GM06990 (cell line): ENCODE results near the gene TMEM132C.

Experiments used
- DNase-seq: peaks from one replicate; pipeline ENCODE4 v3.0.0-alpha.2; 2011; ENCODE audit not compliant: insufficient read length; ENCODE audit errors: extremely low read depth
- H3K27me3 ChIP-seq: replicated peaks from 2 replicates; pipeline ENCODE4 v1.6.0; 2011; ENCODE audit warnings: low read length; ENCODE audit not compliant: control insufficient read depth, insufficient read depth
- H3K36me3 ChIP-seq: 2 replicates; pipeline ENCODE4 v1.5.1; 2011; ENCODE audit warnings: low read length; ENCODE audit not compliant: control insufficient read depth, insufficient read depth
- H3K4me3 ChIP-seq: replicated peaks from 2 replicates; pipeline ENCODE4 v1.5.1; 2011; ENCODE audit warnings: low read depth, mild to moderate bottlenecking, control low read depth, low read length
- CTCF ChIP-seq: IDR thresholded peaks from 2 replicates; pipeline ENCODE4 v1.5.1; 2011; ENCODE audit warnings: low read length, control low read depth, mild to moderate bottlenecking, inconsistent platforms; ENCODE audit not compliant: insufficient read depth, poor library complexity, severe bottlenecking

TMEM132C gene

GRCh38 chr12:128729628-128730121, 462.7 kb downstream of the TMEM132C start:
- Histone ChIP-seq H3K27me3 (no peaks in the 10 kb centered on the region), H3K36me3 (no peaks in the 10 kb centered on the region), H3K4me3 (no peak overlapping the region)
- no peak for TF ChIP-seq CTCF
- DNase-seq = no peak

GRCh38 chr12:128734371-128734770, 467.4 kb downstream of the TMEM132C start:
- DNase-seq = no peak
- Histone ChIP-seq H3K27me3 (no peaks in the 10 kb centered on the region), H3K4me3 (no peak overlapping the region), H3K36me3 (no peaks in the 10 kb centered on the region)
- TF ChIP-seq CTCF = no peak

GRCh38 chr12:128737292-128737966, 470.5 kb downstream of the TMEM132C start:
- no peak for TF ChIP-seq CTCF
- no peaks in the 10 kb centered on the region for H3K36me3 ChIP-seq
- H3K27me3 ChIP-seq = no peaks in the 10 kb centered on the region
- no peak overlapping the region for H3K4me3 ChIP-seq
- no peak for DNase-seq

- no peak for DNase-seq
- H3K36me3 ChIP-seq = no peaks in the 10 kb centered on the region
- TF ChIP-seq CTCF = no peak
- no peaks in the 10 kb centered on the region for H3K27me3 ChIP-seq
- no peak overlapping the region for H3K4me3 ChIP-seq
Measured at GRCh38 chr12:128743916-128744315, 476.9 kb downstream of the TMEM132C start.

GRCh38 chr12:128745772-128746689, 479.1 kb downstream of the TMEM132C start:
- no peak for TF ChIP-seq CTCF
- Histone ChIP-seq H3K27me3 (no peaks in the 10 kb centered on the region), H3K4me3 (no peak overlapping the region), H3K36me3 (no peaks in the 10 kb centered on the region)
- no peak for DNase-seq
